ENCODE measurements around the gene EPS15. TPM values are rescaled to one million over a fixed set of nuclear protein-coding genes. Genes with fewer than 3 reads are reported as not detected.

EPS15 gene
- total and polyA plus RNA-seq, 4 donors, result 8.8 to 52.1 (median 19.1) TPM

DNA sequence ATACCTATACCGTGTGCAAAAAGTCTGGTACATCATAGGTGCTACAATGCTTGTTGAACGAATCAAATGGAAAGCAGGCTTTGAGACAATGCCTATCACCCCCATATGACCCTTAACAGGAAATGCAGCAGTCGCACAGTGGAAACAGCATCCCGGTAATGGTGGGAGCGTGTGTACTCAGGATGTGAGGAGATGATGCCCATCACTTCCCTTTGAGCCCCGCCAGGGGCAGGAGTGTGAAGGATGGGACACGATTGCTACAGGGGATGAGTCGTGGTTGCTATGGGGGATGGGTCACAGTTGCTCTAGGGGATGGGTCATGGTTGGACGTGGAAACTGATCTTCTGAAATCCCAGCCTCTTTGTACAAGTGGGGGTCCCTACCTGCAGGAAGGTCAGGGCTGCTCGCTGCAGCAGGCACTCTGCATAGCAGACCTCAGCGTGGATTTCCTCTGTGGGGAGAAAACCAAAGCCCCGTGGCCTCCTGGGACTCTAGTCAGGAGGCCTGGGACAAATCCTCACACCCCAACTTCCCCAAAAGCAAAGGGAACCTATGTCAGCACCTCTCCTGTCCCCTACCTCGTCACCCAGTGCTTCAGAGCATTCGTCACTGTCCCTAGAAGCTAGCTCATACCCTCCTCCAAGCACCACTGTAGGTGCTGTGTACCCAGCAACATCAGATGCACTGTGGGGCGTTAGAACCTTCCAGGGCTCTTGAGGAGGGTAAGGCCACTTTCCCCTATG is 208.0 kb downstream of the EPS15 start (continued):
- TF ChIP-seq, protein P1, sequence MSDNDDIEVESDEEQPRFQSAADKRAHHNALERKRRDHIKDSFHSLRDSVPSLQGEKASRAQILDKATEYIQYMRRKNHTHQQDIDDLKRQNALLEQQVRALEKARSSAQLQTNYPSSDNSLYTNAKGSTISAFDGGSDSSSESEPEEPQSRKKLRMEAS (IDR thresholded peaks at IDR 0.05), result no peak
- TF ChIP-seq FOXA2 (IDR thresholded peaks at IDR 0.05), result no peak

DNA sequence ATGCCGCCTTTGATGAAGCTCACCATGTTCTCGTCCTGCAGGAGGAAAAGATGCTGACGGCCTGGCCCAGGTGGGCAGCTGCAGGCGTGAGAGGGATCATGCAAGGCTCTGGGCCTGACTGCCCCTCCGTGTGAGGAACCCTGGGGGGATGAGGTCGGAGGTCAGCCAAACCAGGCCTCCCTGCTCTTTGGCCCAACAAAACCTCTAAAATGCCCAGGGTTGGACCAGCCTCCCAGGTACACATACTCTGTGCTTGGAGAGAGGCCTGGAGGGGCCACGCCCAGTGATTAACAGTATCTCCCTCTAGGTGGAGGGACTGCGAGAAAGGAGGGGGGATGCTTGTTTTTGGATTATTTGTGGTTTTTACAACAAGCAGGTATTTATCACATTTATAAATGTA is 209.8 kb downstream of the EPS15 start:
- Histone ChIP-seq H3K27ac (ENCODE audit: low read depth in 1 of 2, low read length in 2 of 2) (no peak overlapping the region), H3K9ac (ENCODE audit: low read depth in 1 of 2, low read length in 2 of 2) (no peak overlapping the region), H3K36me3 (ENCODE audit: control insufficient read depth in 4 of 4, insufficient read depth in 3 of 4, low read depth in 1 of 4, low read length in 3 of 4) (no peaks in the 10 kb centered on the region), H3K27me3 (ENCODE audit: control insufficient read depth in 4 of 4, insufficient read depth in 4 of 4, low read length in 3 of 4) (no peaks in the 10 kb centered on the region), H3K9me3 (ENCODE audit: control insufficient read depth in 4 of 4, low read length in 3 of 4) (no peaks in the 10 kb centered on the region), H3K4me3 (ENCODE audit: low read depth in 1 of 3, low read length in 3 of 3) (no peak overlapping the region), H3K4me1 (ENCODE audit: control insufficient read depth in 4 of 4, insufficient read depth in 4 of 4, low read length in 3 of 4) (peaks cover 7 to 14% (median 11%) of the 10 kb centered on the region in 4 donors)
- 88% methylated on average over 8 of the region's 8 CpGs for WGBS
- no peak for DNase-seq (ENCODE audit: low spot score)
- TF ChIP-seq FOXA1 (IDR thresholded peaks at IDR 0.05), result no peak
- TF ChIP-seq RXRA (IDR thresholded peaks at IDR 0.05), result no peak
- TF ChIP-seq, protein P2, sequence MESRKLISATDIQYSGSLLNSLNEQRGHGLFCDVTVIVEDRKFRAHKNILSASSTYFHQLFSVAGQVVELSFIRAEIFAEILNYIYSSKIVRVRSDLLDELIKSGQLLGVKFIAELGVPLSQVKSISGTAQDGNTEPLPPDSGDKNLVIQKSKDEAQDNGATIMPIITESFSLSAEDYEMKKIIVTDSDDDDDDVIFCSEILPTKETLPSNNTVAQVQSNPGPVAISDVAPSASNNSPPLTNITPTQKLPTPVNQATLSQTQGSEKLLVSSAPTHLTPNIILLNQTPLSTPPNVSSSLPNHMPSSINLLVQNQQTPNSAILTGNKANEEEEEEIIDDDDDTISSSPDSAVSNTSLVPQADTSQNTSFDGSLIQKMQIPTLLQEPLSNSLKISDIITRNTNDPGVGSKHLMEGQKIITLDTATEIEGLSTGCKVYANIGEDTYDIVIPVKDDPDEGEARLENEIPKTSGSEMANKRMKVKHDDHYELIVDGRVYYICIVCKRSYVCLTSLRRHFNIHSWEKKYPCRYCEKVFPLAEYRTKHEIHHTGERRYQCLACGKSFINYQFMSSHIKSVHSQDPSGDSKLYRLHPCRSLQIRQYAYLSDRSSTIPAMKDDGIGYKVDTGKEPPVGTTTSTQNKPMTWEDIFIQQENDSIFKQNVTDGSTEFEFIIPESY (IDR thresholded peaks at IDR 0.05), result no peak
- no peak for TF ChIP-seq HNF4A (conservative IDR thresholded peaks at IDR 0.05)
- TF ChIP-seq, protein P3, sequence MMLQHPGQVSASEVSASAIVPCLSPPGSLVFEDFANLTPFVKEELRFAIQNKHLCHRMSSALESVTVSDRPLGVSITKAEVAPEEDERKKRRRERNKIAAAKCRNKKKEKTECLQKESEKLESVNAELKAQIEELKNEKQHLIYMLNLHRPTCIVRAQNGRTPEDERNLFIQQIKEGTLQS (IDR thresholded peaks at IDR 0.05), result no peak
- TF ChIP-seq, protein P1 (IDR thresholded peaks at IDR 0.05), result no peak
- TF ChIP-seq NR2F2 (IDR thresholded peaks at IDR 0.05), result no peak
- TF ChIP-seq, protein P4, sequence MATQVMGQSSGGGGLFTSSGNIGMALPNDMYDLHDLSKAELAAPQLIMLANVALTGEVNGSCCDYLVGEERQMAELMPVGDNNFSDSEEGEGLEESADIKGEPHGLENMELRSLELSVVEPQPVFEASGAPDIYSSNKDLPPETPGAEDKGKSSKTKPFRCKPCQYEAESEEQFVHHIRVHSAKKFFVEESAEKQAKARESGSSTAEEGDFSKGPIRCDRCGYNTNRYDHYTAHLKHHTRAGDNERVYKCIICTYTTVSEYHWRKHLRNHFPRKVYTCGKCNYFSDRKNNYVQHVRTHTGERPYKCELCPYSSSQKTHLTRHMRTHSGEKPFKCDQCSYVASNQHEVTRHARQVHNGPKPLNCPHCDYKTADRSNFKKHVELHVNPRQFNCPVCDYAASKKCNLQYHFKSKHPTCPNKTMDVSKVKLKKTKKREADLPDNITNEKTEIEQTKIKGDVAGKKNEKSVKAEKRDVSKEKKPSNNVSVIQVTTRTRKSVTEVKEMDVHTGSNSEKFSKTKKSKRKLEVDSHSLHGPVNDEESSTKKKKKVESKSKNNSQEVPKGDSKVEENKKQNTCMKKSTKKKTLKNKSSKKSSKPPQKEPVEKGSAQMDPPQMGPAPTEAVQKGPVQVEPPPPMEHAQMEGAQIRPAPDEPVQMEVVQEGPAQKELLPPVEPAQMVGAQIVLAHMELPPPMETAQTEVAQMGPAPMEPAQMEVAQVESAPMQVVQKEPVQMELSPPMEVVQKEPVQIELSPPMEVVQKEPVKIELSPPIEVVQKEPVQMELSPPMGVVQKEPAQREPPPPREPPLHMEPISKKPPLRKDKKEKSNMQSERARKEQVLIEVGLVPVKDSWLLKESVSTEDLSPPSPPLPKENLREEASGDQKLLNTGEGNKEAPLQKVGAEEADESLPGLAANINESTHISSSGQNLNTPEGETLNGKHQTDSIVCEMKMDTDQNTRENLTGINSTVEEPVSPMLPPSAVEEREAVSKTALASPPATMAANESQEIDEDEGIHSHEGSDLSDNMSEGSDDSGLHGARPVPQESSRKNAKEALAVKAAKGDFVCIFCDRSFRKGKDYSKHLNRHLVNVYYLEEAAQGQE (IDR thresholded peaks at IDR 0.05), result no peak
- TF ChIP-seq GABPA (IDR thresholded peaks at IDR 0.05 in 1 of 2, conservative IDR thresholded peaks at IDR 0.05 in 1 of 2), result no peak

DNA sequence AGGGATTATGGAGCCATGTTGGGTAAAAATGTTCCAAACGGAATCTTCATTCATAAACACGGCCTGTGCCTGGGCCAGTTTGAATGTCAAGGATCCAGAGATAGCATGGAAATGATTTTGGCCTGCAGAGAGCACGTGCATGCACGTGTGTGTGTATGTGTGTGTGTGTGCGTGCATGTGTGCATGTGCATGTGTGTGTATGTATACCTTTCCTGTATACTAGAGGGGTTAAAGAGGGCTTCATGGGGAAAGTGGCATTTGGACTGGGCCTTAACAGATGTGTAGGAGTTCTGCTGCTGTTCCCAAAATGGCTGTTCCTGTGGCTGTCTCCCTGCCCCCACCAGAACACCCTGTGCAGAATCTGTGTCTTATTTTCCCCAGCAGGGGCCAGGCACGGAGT is 210.4 kb downstream of the EPS15 start:
- no peak overlapping the region for H3K27ac ChIP-seq (ENCODE audit: low read depth in 1 of 2, low read length in 2 of 2)
- no peaks in the 10 kb centered on the region for H3K27me3 ChIP-seq (ENCODE audit: control insufficient read depth in 4 of 4, insufficient read depth in 4 of 4, low read length in 3 of 4)
- WGBS, result 94% methylated on average over 6 of the region's 6 CpGs
- no peak overlapping the region for H3K9ac ChIP-seq (ENCODE audit: low read depth in 1 of 2, low read length in 2 of 2)
- DNase-seq (ENCODE audit: low spot score), result no peak
- TF ChIP-seq SP1 (IDR thresholded peaks at IDR 0.05), result no peak
- no peaks in the 10 kb centered on the region for H3K36me3 ChIP-seq (ENCODE audit: control insufficient read depth in 4 of 4, insufficient read depth in 3 of 4, low read depth in 1 of 4, low read length in 3 of 4)
- H3K4me3 ChIP-seq (ENCODE audit: low read depth in 1 of 3, low read length in 3 of 3), result no peak overlapping the region
- H3K9me3 ChIP-seq (ENCODE audit: control insufficient read depth in 4 of 4, low read length in 3 of 4), result no peaks in the 10 kb centered on the region
- H3K4me1 ChIP-seq (ENCODE audit: control insufficient read depth in 4 of 4, insufficient read depth in 4 of 4, low read length in 3 of 4), result peaks cover 7 to 12% (median 10%) of the 10 kb centered on the region in 4 donors

Data from liver (tissue), 9 donors.